SK-N-MC (cell line): ENCODE measurements around the gene LLGL1.
A peak's percentile ranks its signal among the peaks of the same experiment; 100 is the strongest.

Experiments
- DNase-seq: peaks from one replicate; pipeline ENCODE4 v3.0.0-alpha.2; 2011; ENCODE audit warnings: low read depth, low spot score
- H3K27ac ChIP-seq: fragments of 200-600 bp; sonication (generic); 2 replicates; pipeline ENCODE4 v1.5.1; 2016; ENCODE audit warnings: mixed run types
- H3K36me3 ChIP-seq: fragments of 200-600 bp; sonication (generic); 2 replicates; pipeline ENCODE4 v1.6.1; 2017; ENCODE audit warnings: antibody characterized with exemption, low read length, mixed read lengths; ENCODE audit not compliant: insufficient read depth
- H3K4me3 ChIP-seq: fragments of 200-600 bp; sonication (generic); 2 replicates; pipeline ENCODE4 v1.5.1; 2016
- H3K9ac ChIP-seq: fragments of 200-600 bp; sonication (generic); 2 replicates; pipeline ENCODE4 v1.8.0; 2017; ENCODE audit warnings: mixed run types, mixed read lengths; ENCODE audit not compliant: insufficient read length
- H3K9me3 ChIP-seq: fragments of 200-600 bp; sonication (generic); 2 replicates; pipeline ENCODE4 v1.6.1; 2017; ENCODE audit warnings: low read depth, mild to moderate bottlenecking, antibody characterized with exemption, low read length, moderate library complexity, mixed read lengths
- EZH2 ChIP-seq: fragments of 200-600 bp; sonication (generic); IDR thresholded peaks from one replicate; pipeline ENCODE4 v1.6.1; 2017; ENCODE audit warnings: antibody characterized with exemption
- FOXP2 ChIP-seq: optimal IDR thresholded peaks from 2 replicates; pipeline ENCODE3; 2011; ENCODE audit warnings: mild to moderate bottlenecking, moderate library complexity; ENCODE audit not compliant: insufficient read depth; ENCODE audit errors: extremely low read length, control extremely low read depth
- POLR2AphosphoS5 ChIP-seq: IDR thresholded peaks from 2 replicates; pipeline ENCODE4 v1.6.1; 2012; ENCODE audit warnings: mild to moderate bottlenecking, low read depth, low read length, borderline replicate concordance

LLGL1 gene

GRCh38 chr17:18225121-18225641 is at the start of gene LLGL1:
TSS of gene LLGL1 (plus strand) at chr17:18225635. CDS start at chr17:18225683, 48 bp downstream.
- TF ChIP-seq POLR2AphosphoS5 (no peak), EZH2 (no peak), FOXP2 (no peak)
- DNase-seq: no peak
- no peaks in the 10 kb centered on the region for H3K9me3 ChIP-seq
- H3K9ac ChIP-seq: peak within 1 kb of the TSS; percentile 79
- no peaks in the 10 kb centered on the region for H3K36me3 ChIP-seq
- H3K4me3 ChIP-seq: peak within 1 kb of the TSS; percentile 92
- 0 out of 2 replicates have a peak within 1 kb of the TSS, but pooled peaks have one; percentile 6 for H3K27ac ChIP-seq

GRCh38 chr17:18176176-18176575 is 49.3 kb upstream of the LLGL1 start:
- Histone ChIP-seq H3K27ac (no peak overlapping the region), H3K4me3 (no peak overlapping the region), H3K36me3 (no peaks in the 10 kb centered on the region), H3K9me3 (no peaks in the 10 kb centered on the region), H3K9ac (no peak overlapping the region)
- TF ChIP-seq FOXP2 (no peak), EZH2 (no peak), POLR2AphosphoS5 (no peak)
- DNase-seq: no peak

- TF ChIP-seq POLR2AphosphoS5 (no peak), EZH2 (no peak)
- no peak for DNase-seq
- Histone ChIP-seq H3K36me3 (no peaks in the 10 kb centered on the region), H3K4me3 (no peak overlapping the region), H3K27ac (no peak overlapping the region), H3K9ac (no peak overlapping the region), H3K9me3 (no peaks in the 10 kb centered on the region)
Measured at GRCh38 chr17:18177133-18177532, 48.3 kb upstream of the LLGL1 start.

GRCh38 chr17:18177722-18178121 is 47.7 kb upstream of the LLGL1 start:
- no peak for DNase-seq
- Histone ChIP-seq H3K27ac (no peak overlapping the region), H3K9ac (no peak overlapping the region), H3K4me3 (no peak overlapping the region), H3K36me3 (no peaks in the 10 kb centered on the region), H3K9me3 (no peaks in the 10 kb centered on the region)
- no peak for TF ChIP-seq FOXP2
- TF ChIP-seq POLR2AphosphoS5: no peak
- TF ChIP-seq EZH2: no peak

- H3K27ac ChIP-seq: no peak overlapping the region
- no peaks in the 10 kb centered on the region for H3K36me3 ChIP-seq
- no peak for TF ChIP-seq EZH2
- TF ChIP-seq FOXP2: no peak
- no peak for TF ChIP-seq POLR2AphosphoS5
- H3K9ac ChIP-seq: no peak overlapping the region
- no peaks in the 10 kb centered on the region for H3K9me3 ChIP-seq
- no peak overlapping the region for H3K4me3 ChIP-seq
- DNase-seq: no peak
Measured at GRCh38 chr17:18179196-18179595, 46.2 kb upstream of the LLGL1 start.

- no peaks in the 10 kb centered on the region for H3K36me3 ChIP-seq
- no peak for DNase-seq
- H3K9ac ChIP-seq: no peak overlapping the region
- no peaks in the 10 kb centered on the region for H3K9me3 ChIP-seq
- H3K4me3 ChIP-seq: no peak overlapping the region
- TF ChIP-seq FOXP2: no peak
- no peak for TF ChIP-seq POLR2AphosphoS5
- TF ChIP-seq EZH2: no peak
- H3K27ac ChIP-seq: no peak overlapping the region
Measured at GRCh38 chr17:18179804-18180203, 45.6 kb upstream of the LLGL1 start.

GRCh38 chr17:18181358-18181757 is 44.1 kb upstream of the LLGL1 start:
- Histone ChIP-seq H3K9ac (no peak overlapping the region), H3K4me3 (no peak overlapping the region), H3K9me3 (no peaks in the 10 kb centered on the region), H3K36me3 (no peaks in the 10 kb centered on the region), H3K27ac (no peak overlapping the region)
- TF ChIP-seq FOXP2 (no peak), POLR2AphosphoS5 (no peak), EZH2 (no peak)
- DNase-seq: no peak

GRCh38 chr17:18182110-18182977 is 43.1 kb upstream of the LLGL1 start:
- H3K36me3 ChIP-seq: peaks cover 5% of the 10 kb centered on the region; the same call in 1 of the 2 replicates
- TF ChIP-seq EZH2: no peak
- no peak for TF ChIP-seq POLR2AphosphoS5
- TF ChIP-seq FOXP2: no peak
- peak overlapping the region; percentile 93 for H3K4me3 ChIP-seq
- no peaks in the 10 kb centered on the region for H3K9me3 ChIP-seq
- peak overlapping the region; percentile 97 for H3K9ac ChIP-seq
- peak overlapping the region; percentile 99 for H3K27ac ChIP-seq
- no peak for DNase-seq

GRCh38 chr17:18182978-18183333 is 42.5 kb upstream of the LLGL1 start:
- H3K27ac ChIP-seq: peak overlapping the region; percentile 99
- DNase-seq: no peak
- TF ChIP-seq POLR2AphosphoS5: peak; percentile 49
- no peak for TF ChIP-seq FOXP2
- TF ChIP-seq EZH2: no peak
- H3K9me3 ChIP-seq: no peaks in the 10 kb centered on the region
- H3K9ac ChIP-seq: peak overlapping the region; percentile 97
- H3K4me3 ChIP-seq: peak overlapping the region; percentile 93
- H3K36me3 ChIP-seq: peaks cover 11% of the 10 kb centered on the region; the same call in 1 of the 2 replicates
